Upper lobe of right lung (tissue), 1 donor: ENCODE data around the gene WDR64. TPM values are rescaled to one million over a fixed set of nuclear protein-coding genes. Genes with fewer than 3 reads are reported as not detected.

Experiments used
- ATAC-seq: fragments of 200-7000 bp; cut with Tn5 transposase; one replicate; pipeline ENCODE4 v1.9.1; 2020; ENCODE audit warnings: mild to moderate bottlenecking, moderate library complexity
- DNase-seq: peaks from one replicate; pipeline ENCODE4 v3.0.0-alpha.2; 2020
- H3K27ac ChIP-seq: fragments of 200-600 bp; one replicate; pipeline ENCODE4 v1.8.0; 2022
- H3K27me3 ChIP-seq: fragments of 200-600 bp; one replicate; pipeline ENCODE4 v1.8.0; 2022; ENCODE audit warnings: mild to moderate bottlenecking
- H3K36me3 ChIP-seq: fragments of 200-600 bp; one replicate; pipeline ENCODE4 v1.8.0; 2022
- H3K4me1 ChIP-seq: fragments of 200-600 bp; one replicate; pipeline ENCODE4 v1.8.0; 2022
- H3K4me3 ChIP-seq: fragments of 200-600 bp; one replicate; pipeline ENCODE4 v1.8.0; 2022; ENCODE audit warnings: mild to moderate bottlenecking
- H3K9me3 ChIP-seq: fragments of 200-600 bp; one replicate; pipeline ENCODE4 v1.8.0; 2022
- CTCF ChIP-seq: fragments of 200-600 bp; IDR thresholded peaks from one replicate; pipeline ENCODE4 v1.8.0; 2022; ENCODE audit warnings: antibody characterized with exemption
- intact Hi-C: fragments of 100-400 bp; cut with DNase I; formaldehyde crosslinking; loops from one replicate; pipeline ENCODE4 v1.11.0; 2022
- total RNA-seq: library from RNA; stranded (reverse); fragmentation: NEBNext Ultra II Directional; extraction: Animal tissue kit (Norgen Biotek cat#: 25700); gene quantifications from one replicate; pipeline ENCODE4 v1.2.1, GENCODE V29; 2021
- donor health status: DM: no; HTN: yes; CAD: no; lungs with severe emphysema.

WDR64 gene
- total RNA-seq, 1 donor from 2014 or later: not detected

DNA sequence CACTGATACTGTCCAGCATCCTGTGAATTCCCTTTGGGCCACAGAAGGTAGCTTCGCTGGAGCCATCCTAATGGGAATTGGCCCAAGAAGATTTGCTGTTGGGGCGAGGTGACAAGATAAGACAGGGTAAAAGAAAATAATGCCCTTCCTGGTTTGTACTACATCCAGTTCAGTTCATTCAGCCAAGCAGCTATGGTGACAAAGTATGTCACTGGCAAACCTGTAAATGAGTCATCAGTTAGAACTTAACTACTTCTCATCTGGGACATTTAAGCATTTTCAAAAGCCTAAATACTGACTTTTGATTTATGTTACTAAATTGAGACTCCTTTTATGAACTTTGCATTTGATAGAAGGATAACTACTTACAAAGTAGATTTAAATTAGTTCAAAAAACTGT is 54.2 kb downstream of the WDR64 start:
- no peaks in the 10 kb centered on the region for H3K4me1 ChIP-seq
- DNase-seq: no peak
- H3K27me3 ChIP-seq: no peaks in the 10 kb centered on the region
- no peaks in the 10 kb centered on the region for H3K9me3 ChIP-seq
- no peak for ATAC-seq
- no peak overlapping the region for H3K27ac ChIP-seq
- intact Hi-C loops: no loop called here
- no peak for TF ChIP-seq CTCF
- H3K36me3 ChIP-seq: no peaks in the 10 kb centered on the region
- H3K4me3 ChIP-seq: no peak overlapping the region

DNA sequence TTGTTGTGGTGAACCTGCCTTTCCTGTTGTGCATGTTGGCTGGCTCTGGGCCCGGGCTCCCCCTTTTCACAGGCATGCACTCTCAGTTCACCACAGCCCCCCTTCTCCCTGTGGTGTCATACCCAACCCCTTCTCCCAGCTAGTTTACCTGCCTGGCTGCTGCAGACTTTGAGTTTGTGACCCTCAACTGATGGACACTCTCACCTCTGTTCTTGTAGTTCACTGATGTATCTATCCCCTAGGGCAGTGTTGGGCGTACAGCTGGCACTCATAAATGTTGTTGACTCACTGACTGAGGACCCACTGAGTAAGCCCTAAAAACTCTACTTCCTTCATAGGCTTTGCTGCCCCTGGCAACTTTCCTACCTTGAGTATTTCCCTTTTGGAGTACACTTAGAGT is 54.9 kb downstream of the WDR64 start:
- Histone ChIP-seq H3K27ac (no peak overlapping the region), H3K9me3 (no peaks in the 10 kb centered on the region), H3K4me1 (no peaks in the 10 kb centered on the region), H3K27me3 (no peaks in the 10 kb centered on the region), H3K4me3 (no peak overlapping the region), H3K36me3 (no peaks in the 10 kb centered on the region)
- intact Hi-C loops: no loop called here
- no peak for TF ChIP-seq CTCF
- no peak for DNase-seq
- ATAC-seq: peak; percentile 26

DNA sequence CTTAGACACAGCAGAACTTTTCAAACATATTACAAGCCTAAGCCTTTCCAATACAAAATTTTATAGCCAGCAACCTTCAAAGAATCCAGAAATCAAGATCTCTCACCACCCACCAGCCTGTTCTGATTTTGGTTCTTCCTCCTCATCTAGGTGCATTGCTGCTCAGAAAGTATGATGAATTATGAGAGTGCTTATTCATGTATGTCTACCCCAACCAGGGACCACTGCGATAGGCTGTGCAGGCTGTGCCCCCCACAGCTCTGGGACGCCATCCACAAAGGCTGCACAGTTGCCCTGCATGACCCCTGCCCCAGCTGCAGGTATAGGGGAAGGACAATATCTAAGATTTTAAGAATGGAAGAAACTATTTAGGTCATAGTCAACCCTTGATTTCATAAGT is 55.4 kb downstream of the WDR64 start:
- Histone ChIP-seq H3K36me3 (no peaks in the 10 kb centered on the region), H3K4me1 (no peaks in the 10 kb centered on the region), H3K27ac (no peak overlapping the region), H3K9me3 (no peaks in the 10 kb centered on the region), H3K27me3 (no peaks in the 10 kb centered on the region), H3K4me3 (no peak overlapping the region)
- ATAC-seq: no peak
- intact Hi-C loops: no loop called here
- no peak for DNase-seq
- TF ChIP-seq CTCF: no peak

GRCh38 chr1:241711326-241711725 is 59.2 kb downstream of the WDR64 start:
- H3K27me3 ChIP-seq: no peaks in the 10 kb centered on the region
- H3K9me3 ChIP-seq: no peaks in the 10 kb centered on the region
- no peak for TF ChIP-seq CTCF
- DNase-seq (no peak), ATAC-seq (no peak)
- no peak overlapping the region for H3K27ac ChIP-seq
- no peaks in the 10 kb centered on the region for H3K4me1 ChIP-seq
- no peaks in the 10 kb centered on the region for H3K36me3 ChIP-seq
- intact Hi-C loops: no loop called here
- no peak overlapping the region for H3K4me3 ChIP-seq

DNA sequence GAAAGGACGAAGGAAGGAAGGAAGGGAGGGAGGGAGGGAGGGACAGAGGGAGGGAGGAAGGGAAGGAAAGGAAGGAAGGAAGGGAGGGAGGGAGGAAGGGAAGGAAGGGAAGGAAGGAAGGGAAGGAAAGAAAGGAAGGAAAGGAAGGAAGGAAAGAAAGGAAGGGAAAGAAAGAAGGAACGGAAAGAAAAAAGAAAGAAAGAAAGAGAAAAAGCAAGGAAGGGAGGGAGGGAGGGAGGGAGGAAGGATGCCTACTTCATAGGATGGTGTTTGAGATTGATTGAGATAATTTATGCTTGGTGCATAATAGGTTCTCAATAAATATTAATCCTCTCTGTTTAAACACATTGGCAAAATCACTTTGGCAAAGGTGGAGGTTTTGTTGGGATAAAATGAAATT is 61.2 kb downstream of the WDR64 start:
- ATAC-seq: no peak

More for the DNA sequence above, 61.2 kb downstream of the WDR64 start:
- no peak for TF ChIP-seq CTCF
- Histone ChIP-seq H3K36me3 (no peaks in the 10 kb centered on the region), H3K9me3 (no peaks in the 10 kb centered on the region), H3K4me1 (no peaks in the 10 kb centered on the region), H3K27ac (no peak overlapping the region), H3K4me3 (no peak overlapping the region), H3K27me3 (no peaks in the 10 kb centered on the region)
- intact Hi-C loops: no loop called here
- no peak for DNase-seq
